Measurements from ENCODE around the gene PSPN. TPM values are rescaled to one million over a fixed set of nuclear protein-coding genes. Genes with fewer than 3 reads are reported as not detected.

Gene PSPN
- total RNA-seq, 1 experiment from 2014 or later = 1.0 TPM

- no peak for DNase-seq
- Histone ChIP-seq H3K27me3 (ENCODE audit: low read length) (no peaks in the 10 kb centered on the region), H3K9ac (ENCODE audit: low read length) (no peak overlapping the region), H4K20me1 (ENCODE audit: insufficient read depth, low read depth, low read length) (no peaks in the 10 kb centered on the region), H3K9me2 (replicated peaks; ENCODE audit: insufficient read depth, low read length) (no peaks in the 10 kb centered on the region), H3K27ac (ENCODE audit: low read length) (no peak overlapping the region), H3K9me3 (ENCODE audit: low read length) (no peaks in the 10 kb centered on the region), H3K4me2 (ENCODE audit: low read depth, low read length, poor library complexity, severe bottlenecking) (no peak overlapping the region), H2AFZ (ENCODE audit: low read length) (no peak overlapping the region), H3K36me3 (ENCODE audit: insufficient read depth, low read length) (no peaks in the 10 kb centered on the region), H3K79me2 (ENCODE audit: low read length) (no peaks in the 10 kb centered on the region), H3K4me1 (ENCODE audit: low read length) (no peaks in the 10 kb centered on the region), H3K4me3 (ENCODE audit: low read length) (no peak overlapping the region)
Observed at GRCh38 chr19:6334490-6335285, 41.0 kb downstream of the PSPN start.

DNA sequence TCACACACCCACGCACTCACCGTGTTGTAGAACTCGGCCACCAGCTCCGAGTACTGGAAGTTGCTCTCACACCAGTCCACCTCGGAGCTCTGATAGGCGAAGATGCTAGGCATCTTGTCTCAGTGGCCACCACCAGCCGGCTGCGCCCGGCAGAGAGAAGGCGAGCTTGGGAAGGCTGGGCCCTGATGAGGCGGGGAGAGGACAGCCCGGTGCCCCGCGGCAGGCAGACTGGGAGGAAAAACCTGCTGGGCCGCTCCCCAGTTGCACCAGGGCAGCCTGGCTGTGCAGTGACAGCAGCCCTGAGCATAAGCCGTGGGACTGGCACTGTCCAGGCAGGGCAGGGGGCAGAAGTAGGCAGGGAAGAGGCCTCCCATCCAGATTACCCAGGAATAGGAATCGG is 42.3 kb downstream of the PSPN start, which contains the start of gene ACER1:
Gene ACER1, minus strand, starts transcription at position 174 of the 400 bp plus-strand sequence. Its CDS starts 61 bp downstream, at position 113.
- Histone ChIP-seq H3K27me3 (ENCODE audit: low read length) (no peaks in the 10 kb centered on the region), H4K20me1 (ENCODE audit: insufficient read depth, low read depth, low read length) (no peaks in the 10 kb centered on the region), H3K9me2 (replicated peaks; ENCODE audit: insufficient read depth, low read length) (no peaks in the 10 kb centered on the region), H3K9me3 (ENCODE audit: low read length) (no peaks in the 10 kb centered on the region), H3K4me1 (ENCODE audit: low read length) (no peaks in the 10 kb centered on the region), H2AFZ (ENCODE audit: low read length) (no peak within 1 kb of the TSS), H3K27ac (ENCODE audit: low read length) (no peak within 1 kb of the TSS), H3K36me3 (ENCODE audit: insufficient read depth, low read length) (no peaks in the 10 kb centered on the region), H3K79me2 (ENCODE audit: low read length) (no peaks in the 10 kb centered on the region), H3K9ac (ENCODE audit: low read length) (no peak within 1 kb of the TSS), H3K4me2 (ENCODE audit: low read depth, low read length, poor library complexity, severe bottlenecking) (no peak within 1 kb of the TSS), H3K4me3 (ENCODE audit: low read length) (no peak within 1 kb of the TSS)
- DNase-seq = no peak

DNA sequence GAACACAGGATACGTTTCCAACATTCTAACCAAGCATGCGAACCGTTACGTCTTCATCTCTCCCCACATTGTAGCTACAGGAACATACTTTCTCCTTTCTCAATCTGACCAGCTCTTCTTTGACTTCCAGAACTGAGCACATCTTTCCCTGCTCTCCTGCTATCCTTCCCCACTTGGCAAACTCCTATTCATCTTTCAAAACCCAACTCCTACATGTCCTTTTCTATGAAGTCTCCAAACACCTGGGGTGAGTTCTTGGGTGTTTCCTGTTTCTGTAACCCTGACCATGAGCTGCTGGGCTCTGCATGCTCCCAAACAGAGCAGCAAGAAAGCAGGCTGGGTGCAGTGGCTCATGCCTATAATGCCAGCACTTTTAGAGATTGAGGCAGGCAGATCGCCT is 48.9 kb downstream of the PSPN start:
- H3K4me1 ChIP-seq (ENCODE audit: low read length) = no peaks in the 10 kb centered on the region
- no peak overlapping the region for H2AFZ ChIP-seq (ENCODE audit: low read length)
- H3K4me3 ChIP-seq (ENCODE audit: low read length) = no peak overlapping the region
- no peak overlapping the region for H3K27ac ChIP-seq (ENCODE audit: low read length)
- no peaks in the 10 kb centered on the region for H3K9me3 ChIP-seq (ENCODE audit: low read length)
- no peaks in the 10 kb centered on the region for H3K9me2 ChIP-seq (replicated peaks; ENCODE audit: insufficient read depth, low read length)
- H4K20me1 ChIP-seq (ENCODE audit: insufficient read depth, low read depth, low read length) = no peaks in the 10 kb centered on the region
- no peak overlapping the region for H3K9ac ChIP-seq (ENCODE audit: low read length)
- H3K36me3 ChIP-seq (ENCODE audit: insufficient read depth, low read length) = no peaks in the 10 kb centered on the region
- no peak overlapping the region for H3K4me2 ChIP-seq (ENCODE audit: low read depth, low read length, poor library complexity, severe bottlenecking)
- no peak for DNase-seq
- no peaks in the 10 kb centered on the region for H3K79me2 ChIP-seq (ENCODE audit: low read length)
- H3K27me3 ChIP-seq (ENCODE audit: low read length) = no peaks in the 10 kb centered on the region

DNA sequence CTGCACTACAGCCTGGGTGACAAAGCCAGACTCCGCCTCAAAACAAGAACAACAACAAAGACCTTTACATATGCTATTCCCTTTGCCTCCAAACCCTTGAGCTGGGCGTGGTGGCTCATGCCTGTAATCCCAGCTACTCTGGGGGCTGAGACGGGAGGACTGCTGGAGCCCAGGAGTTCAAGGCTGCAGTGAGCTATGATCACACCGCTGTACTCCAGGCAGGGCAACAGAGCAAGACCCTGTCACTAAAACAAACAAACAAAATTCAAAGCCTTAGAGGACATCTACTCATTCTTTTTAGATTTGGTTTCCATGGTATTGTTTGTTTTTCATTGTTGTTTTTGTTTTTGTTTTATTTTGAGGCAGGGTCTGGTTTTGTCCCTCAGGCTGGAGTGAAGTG is 50.1 kb downstream of the PSPN start:
- Histone ChIP-seq H3K9me3 (ENCODE audit: low read length) (no peaks in the 10 kb centered on the region), H3K27me3 (ENCODE audit: low read length) (no peaks in the 10 kb centered on the region), H3K27ac (ENCODE audit: low read length) (no peak overlapping the region), H3K79me2 (ENCODE audit: low read length) (no peaks in the 10 kb centered on the region), H3K36me3 (ENCODE audit: insufficient read depth, low read length) (no peaks in the 10 kb centered on the region), H2AFZ (ENCODE audit: low read length) (no peak overlapping the region), H3K9me2 (replicated peaks; ENCODE audit: insufficient read depth, low read length) (no peaks in the 10 kb centered on the region), H4K20me1 (ENCODE audit: insufficient read depth, low read depth, low read length) (no peaks in the 10 kb centered on the region), H3K4me2 (ENCODE audit: low read depth, low read length, poor library complexity, severe bottlenecking) (no peak overlapping the region), H3K9ac (ENCODE audit: low read length) (no peak overlapping the region), H3K4me1 (ENCODE audit: low read length) (no peaks in the 10 kb centered on the region), H3K4me3 (ENCODE audit: low read length) (no peak overlapping the region)
- no peak for DNase-seq

Small RNAs within 50 kb of the gene (small RNA-seq; reads per million reads assigned to genes)
- gene MIR6790 (not detected), gene MIR6885 (not detected)

Other genes with a start within 250 kb of the PSPN start
- gene ACSBG2, start 240.3 kb downstream of the PSPN start, total RNA-seq (2014; rRNA removed; shearing (Covaris generic); ENCODE audit: low replicate concordance) = 1.2 TPM in 1 of 2 replicates, not detected in the other
- 9.3 and 19.5 TPM in 2 replicates for gene MLLT1, start 96.0 kb downstream of the PSPN start, total RNA-seq (2014; rRNA removed; shearing (Covaris generic); ENCODE audit: low replicate concordance)
- not detected in 2 replicates for gene ACER1, start 42.3 kb downstream of the PSPN start, total RNA-seq (2014; rRNA removed; shearing (Covaris generic); ENCODE audit: low replicate concordance)
- 52.1 and 128 TPM in 2 replicates for gene CLPP, start 14.4 kb downstream of the PSPN start, total RNA-seq (2014; rRNA removed; shearing (Covaris generic); ENCODE audit: low replicate concordance)
- 94.7 and 95.7 TPM in 2 replicates for gene ALKBH7, start 3.1 kb downstream of the PSPN start, total RNA-seq (2014; rRNA removed; shearing (Covaris generic); ENCODE audit: low replicate concordance)
- gene GTF2F1, start 17.2 kb upstream of the PSPN start, total RNA-seq (2014; rRNA removed; shearing (Covaris generic); ENCODE audit: low replicate concordance) = 18.2 and 35.4 TPM in 2 replicates
- gene KHSRP, start 48.9 kb upstream of the PSPN start, total RNA-seq (2014; rRNA removed; shearing (Covaris generic); ENCODE audit: low replicate concordance) = 94.5 and 217 TPM in 2 replicates
- gene SLC25A41, start 57.8 kb upstream of the PSPN start, total RNA-seq (2014; rRNA removed; shearing (Covaris generic); ENCODE audit: low replicate concordance) = 1.4 TPM in 1 of 2 replicates, not detected in the other
- gene SLC25A23, start 83.9 kb upstream of the PSPN start, total RNA-seq (2014; rRNA removed; shearing (Covaris generic); ENCODE audit: low replicate concordance) = 32.1 and 44.7 TPM in 2 replicates
- 0.34 TPM in 1 of 2 replicates, not detected in the other for gene CRB3, start 88.3 kb upstream of the PSPN start, total RNA-seq (2014; rRNA removed; shearing (Covaris generic); ENCODE audit: low replicate concordance)
- gene DENND1C, start 105.9 kb upstream of the PSPN start, total RNA-seq (2014; rRNA removed; shearing (Covaris generic); ENCODE audit: low replicate concordance) = 19.2 and 32.0 TPM in 2 replicates
- gene TUBB4A, start 126.4 kb upstream of the PSPN start, total RNA-seq (2014; rRNA removed; shearing (Covaris generic); ENCODE audit: low replicate concordance) = 0.45 and 0.83 TPM in 2 replicates
- gene TNFSF9, start 155.1 kb upstream of the PSPN start, total RNA-seq (2014; rRNA removed; shearing (Covaris generic); ENCODE audit: low replicate concordance) = 10.3 and 14.5 TPM in 2 replicates
- gene CD70, start 215.2 kb upstream of the PSPN start, total RNA-seq (2014; rRNA removed; shearing (Covaris generic); ENCODE audit: low replicate concordance) = 10.4 and 12.6 TPM in 2 replicates